Endothelial cell of umbilical vein (primary cell): ENCODE results near the gene LSG1.
A peak's percentile ranks its signal among the peaks of the same experiment; 100 is the strongest.

Experiments
- CTCF ChIP-seq, 2 donors: IDR thresholded peaks; 1 replicate in 1 of 2; 2 replicates in 1 of 2; pipeline ENCODE4 v1.5.1; 2011; ENCODE audit warnings: low read length in 2 of 2, mild to moderate bottlenecking in 2 of 2, moderate library complexity in 2 of 2, control low read depth in 1 of 2, inconsistent platforms in 1 of 2, low read depth in 1 of 2; ENCODE audit not compliant: insufficient read depth in 1 of 2; ENCODE audit errors: extremely low read depth in 1 of 2
- EZH2 ChIP-seq: IDR thresholded peaks from 2 replicates; pipeline ENCODE4 v1.6.1; 2012; ENCODE audit warnings: borderline replicate concordance, low read depth, mild to moderate bottlenecking, moderate library complexity, low read length, inconsistent platforms; ENCODE audit not compliant: severe bottlenecking
- POLR2AphosphoS5 ChIP-seq: IDR thresholded peaks from 2 replicates; pipeline ENCODE4 v1.6.1; 2012; ENCODE audit warnings: low read depth, mild to moderate bottlenecking, control low read depth, low read length, moderate library complexity; ENCODE audit not compliant: insufficient read depth

- TF ChIP-seq CTCF (IDR thresholded peaks at IDR 0.05; ENCODE audit: extremely low read depth in 1 of 2, insufficient read depth in 1 of 2, low read depth in 1 of 2, low read length in 2 of 2): peak in 1 of 2 donors; percentile 36
- TF ChIP-seq POLR2AphosphoS5: peak; percentile 100
- no peak for TF ChIP-seq EZH2
Observed at GRCh38 chr3:194685718-194686413, 13.9 kb upstream of the LSG1 start, which contains the start of gene FAM43A.
